Measurements from ENCODE around the gene TRPC4AP. TPM values are rescaled to one million over a fixed set of nuclear protein-coding genes. Genes with fewer than 3 reads are reported as not detected.

The TRPC4AP gene
- total RNA-seq, 2 experiments from 2014 or later = 31.9 to 38.8 TPM

GRCh38 chr20:34970193-34970840 lies 122.3 kb downstream of the TRPC4AP start:
- TF ChIP-seq CTCF (conservative IDR thresholded peaks at IDR 0.05; ENCODE audit: low read length) (no peak), EZH2phosphoT487 (IDR thresholded peaks at IDR 0.05; ENCODE audit: borderline replicate concordance, low read depth, low read length) (no peak)
- no peaks in the 10 kb centered on the region for H3K9me3 ChIP-seq (ENCODE audit: low read length)
- no TSS peak for BruUV-seq (replicated peaks)
- H3K9me2 ChIP-seq (ENCODE audit: insufficient read depth, low read length) = no peaks in the 10 kb centered on the region
- ChIA-PET POLR2A (interaction anchor here (1.0 kb wide), 1 partner anchor 158 kb away, joined by 5 read pairs; no protein-coding TSS in a partner anchor), CTCF (ENCODE audit: unreplicated experiment) (no interaction called here)
- no peak overlapping the region for H3K4me2 ChIP-seq (ENCODE audit: low read length)
- H3K79me2 ChIP-seq (ENCODE audit: insufficient read depth, low read depth, low read length) = no peaks in the 10 kb centered on the region
- H3K36me3 ChIP-seq (ENCODE audit: insufficient read depth, low read length) = no peaks in the 10 kb centered on the region
- H3K4me1 ChIP-seq (ENCODE audit: insufficient read depth, low read length, poor library complexity, severe bottlenecking) = no peaks in the 10 kb centered on the region
- no peak overlapping the region for H3K27ac ChIP-seq (ENCODE audit: low read depth, low read length, poor library complexity, severe bottlenecking)
- H2AFZ ChIP-seq (ENCODE audit: low read length) = no peak overlapping the region
- DNase-seq (ENCODE audit: low spot score) = no peak
- H4K20me1 ChIP-seq (ENCODE audit: insufficient read depth, low read length) = no peaks in the 10 kb centered on the region
- H3K4me3 ChIP-seq (ENCODE audit: low read depth, low read length, poor library complexity, severe bottlenecking) = no peak overlapping the region
- intact Hi-C loops (cut with micrococcal nuclease; ENCODE audit: unreplicated experiment) = no loop called here

- no peak for TF ChIP-seq EZH2phosphoT487 (IDR thresholded peaks at IDR 0.05; ENCODE audit: borderline replicate concordance, low read depth, low read length)
- TF ChIP-seq CTCF (conservative IDR thresholded peaks at IDR 0.05; ENCODE audit: low read length) = no peak
- BruUV-seq (replicated peaks) = no TSS peak
- CTCF ChIA-PET (ENCODE audit: unreplicated experiment) = interaction anchor here (0.5 kb wide), 1 partner anchor 331 kb away, joined by 4 read pairs; no protein-coding TSS in a partner anchor
These were observed 124.4 kb downstream of the TRPC4AP start for GRCh38 chr20:34968042-34968775.

GRCh38 chr20:34967421-34967820 lies 125.2 kb downstream of the TRPC4AP start:
- ChIA-PET POLR2A (no interaction called here), CTCF (ENCODE audit: unreplicated experiment) (interaction anchor here (0.5 kb wide), 1 partner anchor 332 kb away, joined by 4 read pairs; no protein-coding TSS in a partner anchor)
- Histone ChIP-seq H3K4me2 (ENCODE audit: low read length) (no peak overlapping the region), H3K36me3 (ENCODE audit: insufficient read depth, low read length) (no peaks in the 10 kb centered on the region), H3K4me1 (ENCODE audit: insufficient read depth, low read length, poor library complexity, severe bottlenecking) (no peaks in the 10 kb centered on the region), H2AFZ (ENCODE audit: low read length) (no peak overlapping the region), H4K20me1 (ENCODE audit: insufficient read depth, low read length) (no peaks in the 10 kb centered on the region), H3K4me3 (ENCODE audit: low read depth, low read length, poor library complexity, severe bottlenecking) (no peak overlapping the region), H3K9me2 (ENCODE audit: insufficient read depth, low read length) (no peaks in the 10 kb centered on the region), H3K27ac (ENCODE audit: low read depth, low read length, poor library complexity, severe bottlenecking) (no peak overlapping the region), H3K79me2 (ENCODE audit: insufficient read depth, low read depth, low read length) (no peaks in the 10 kb centered on the region), H3K9me3 (ENCODE audit: low read length) (no peaks in the 10 kb centered on the region)
- no peak for TF ChIP-seq EZH2phosphoT487 (IDR thresholded peaks at IDR 0.05; ENCODE audit: borderline replicate concordance, low read depth, low read length)
- no peak for TF ChIP-seq CTCF (conservative IDR thresholded peaks at IDR 0.05; ENCODE audit: low read length)
- no TSS peak for BruUV-seq (replicated peaks)
- no peak for DNase-seq (ENCODE audit: low spot score)
- intact Hi-C loops (cut with micrococcal nuclease; ENCODE audit: unreplicated experiment) = no loop called here

More at GRCh38 chr20:34968042-34968775, 124.4 kb downstream of the TRPC4AP start:
- no peak overlapping the region for H2AFZ ChIP-seq (ENCODE audit: low read length)
- no peak overlapping the region for H3K4me2 ChIP-seq (ENCODE audit: low read length)
- no peaks in the 10 kb centered on the region for H3K79me2 ChIP-seq (ENCODE audit: insufficient read depth, low read depth, low read length)
- no peaks in the 10 kb centered on the region for H3K9me3 ChIP-seq (ENCODE audit: low read length)
- DNase-seq (ENCODE audit: low spot score) = no peak
- no peak overlapping the region for H3K4me3 ChIP-seq (ENCODE audit: low read depth, low read length, poor library complexity, severe bottlenecking)
- no peaks in the 10 kb centered on the region for H3K36me3 ChIP-seq (ENCODE audit: insufficient read depth, low read length)
- no peak overlapping the region for H3K27ac ChIP-seq (ENCODE audit: low read depth, low read length, poor library complexity, severe bottlenecking)
- no peaks in the 10 kb centered on the region for H3K9me2 ChIP-seq (ENCODE audit: insufficient read depth, low read length)
- H3K4me1 ChIP-seq (ENCODE audit: insufficient read depth, low read length, poor library complexity, severe bottlenecking) = no peaks in the 10 kb centered on the region
- H4K20me1 ChIP-seq (ENCODE audit: insufficient read depth, low read length) = no peaks in the 10 kb centered on the region
- POLR2A ChIA-PET = no interaction called here
- intact Hi-C loops (cut with micrococcal nuclease; ENCODE audit: unreplicated experiment) = no loop called here

All from OCI-LY7 (cell line).